ENCODE data around the gene PGM5.

- TF ChIP-seq POLR2A (IDR thresholded peaks at IDR 0.05): no peak
- TF ChIP-seq, protein P1, sequence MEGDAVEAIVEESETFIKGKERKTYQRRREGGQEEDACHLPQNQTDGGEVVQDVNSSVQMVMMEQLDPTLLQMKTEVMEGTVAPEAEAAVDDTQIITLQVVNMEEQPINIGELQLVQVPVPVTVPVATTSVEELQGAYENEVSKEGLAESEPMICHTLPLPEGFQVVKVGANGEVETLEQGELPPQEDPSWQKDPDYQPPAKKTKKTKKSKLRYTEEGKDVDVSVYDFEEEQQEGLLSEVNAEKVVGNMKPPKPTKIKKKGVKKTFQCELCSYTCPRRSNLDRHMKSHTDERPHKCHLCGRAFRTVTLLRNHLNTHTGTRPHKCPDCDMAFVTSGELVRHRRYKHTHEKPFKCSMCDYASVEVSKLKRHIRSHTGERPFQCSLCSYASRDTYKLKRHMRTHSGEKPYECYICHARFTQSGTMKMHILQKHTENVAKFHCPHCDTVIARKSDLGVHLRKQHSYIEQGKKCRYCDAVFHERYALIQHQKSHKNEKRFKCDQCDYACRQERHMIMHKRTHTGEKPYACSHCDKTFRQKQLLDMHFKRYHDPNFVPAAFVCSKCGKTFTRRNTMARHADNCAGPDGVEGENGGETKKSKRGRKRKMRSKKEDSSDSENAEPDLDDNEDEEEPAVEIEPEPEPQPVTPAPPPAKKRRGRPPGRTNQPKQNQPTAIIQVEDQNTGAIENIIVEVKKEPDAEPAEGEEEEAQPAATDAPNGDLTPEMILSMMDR (IDR thresholded peaks at IDR 0.05 in 4 of 5, conservative IDR thresholded peaks at IDR 0.05 in 1 of 5): no peak
These were observed 126.1 kb downstream of the PGM5 start for GRCh38 chr9:68482548-68482947.

All from gastrocnemius medialis (tissue), 4 donors.